Ovary (tissue), 3 donors: ENCODE data around the gene TMEM185A.

Source experiments
- CTCF ChIP-seq, 3 donors: fragments of 450-650 bp in 2 of 3; fragments of 200-600 bp in 1 of 3; IDR thresholded peaks; one replicate each; pipeline versions ENCODE4 v1.5.1 to v1.8.0; 2016 to 2022; ENCODE audit warnings: antibody characterized with exemption in 3 of 3, mild to moderate bottlenecking in 1 of 3
- EP300 ChIP-seq: sonication (generic); formaldehyde crosslinking; IDR thresholded peaks from one replicate; pipeline ENCODE4 v1.6.1; 2017; ENCODE audit warnings: antibody characterized with exemption
- POLR2A ChIP-seq: fragments of 450-650 bp; IDR thresholded peaks from one replicate; pipeline ENCODE4 v1.6.1; 2017; ENCODE audit warnings: antibody characterized with exemption, mild to moderate bottlenecking, moderate library complexity
- donor health status: DM: no; HTN: no; CAD: no.

- TF ChIP-seq CTCF (IDR thresholded peaks at IDR 0.05) (no peak), POLR2A (no peak), EP300 (no peak)
These were observed 19.9 kb downstream of the TMEM185A start for GRCh38 chrX:149611623-149612175.
